LoVo (cell line): ENCODE data around the gene FYB2.

Source experiments
- DNase-seq: peaks from one replicate; pipeline ENCODE4 v3.0.0-alpha.2; 2016; ENCODE audit warnings: low spot score

FYB2 gene

GRCh38 chr1:56710646-56711045 lies 108.6 kb downstream of the FYB2 start:
- peak; percentile 15 for DNase-seq

DNA sequence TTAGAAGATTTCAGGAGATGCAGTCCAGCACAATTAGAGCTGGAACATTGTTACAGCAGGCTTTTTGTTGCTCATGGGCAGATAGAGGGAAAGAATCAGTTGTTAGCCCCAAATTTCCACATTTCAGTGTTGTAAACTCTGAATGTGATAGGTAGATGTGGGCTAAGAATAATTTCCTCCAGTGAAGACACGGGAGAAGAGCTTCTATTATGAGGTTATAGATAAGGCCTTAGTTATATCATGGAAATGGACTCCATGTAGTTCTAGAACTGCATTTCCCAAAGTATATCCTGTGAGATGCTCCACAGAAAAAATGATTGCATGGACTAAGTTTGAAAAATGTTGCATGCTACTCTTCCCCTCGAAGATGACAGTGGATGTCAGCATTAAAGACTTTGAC lies 109.2 kb downstream of the FYB2 start:
- DNase-seq: no peak

- DNase-seq: peak; percentile 60
Measured at GRCh38 chr1:56709269-56709880, 109.8 kb downstream of the FYB2 start.

- no peak for DNase-seq
Measured at GRCh38 chr1:56707379-56707778, 111.8 kb downstream of the FYB2 start.

- DNase-seq: no peak
Measured at GRCh38 chr1:56703747-56704146, 115.5 kb downstream of the FYB2 start.

DNA sequence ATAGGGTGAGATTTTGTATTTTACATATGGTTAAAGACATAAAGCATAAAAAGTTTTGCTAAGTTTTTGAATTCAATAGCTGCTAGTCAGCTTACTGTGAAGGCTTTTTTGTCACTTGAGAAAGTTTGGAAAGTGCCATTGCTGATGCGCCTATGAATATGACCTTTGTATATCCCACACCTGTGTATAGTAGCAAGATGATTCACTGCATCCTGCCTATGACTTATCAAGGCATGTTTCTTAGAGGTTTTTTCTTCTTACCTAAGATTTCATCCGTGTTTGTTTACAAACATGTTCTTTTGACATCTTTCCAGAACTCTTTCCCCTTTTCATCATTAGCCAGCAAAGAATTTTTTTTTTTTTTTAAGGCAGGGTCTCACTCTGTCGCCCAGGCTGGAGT lies 122.5 kb downstream of the FYB2 start:
- peak; percentile 19 for DNase-seq

DNA sequence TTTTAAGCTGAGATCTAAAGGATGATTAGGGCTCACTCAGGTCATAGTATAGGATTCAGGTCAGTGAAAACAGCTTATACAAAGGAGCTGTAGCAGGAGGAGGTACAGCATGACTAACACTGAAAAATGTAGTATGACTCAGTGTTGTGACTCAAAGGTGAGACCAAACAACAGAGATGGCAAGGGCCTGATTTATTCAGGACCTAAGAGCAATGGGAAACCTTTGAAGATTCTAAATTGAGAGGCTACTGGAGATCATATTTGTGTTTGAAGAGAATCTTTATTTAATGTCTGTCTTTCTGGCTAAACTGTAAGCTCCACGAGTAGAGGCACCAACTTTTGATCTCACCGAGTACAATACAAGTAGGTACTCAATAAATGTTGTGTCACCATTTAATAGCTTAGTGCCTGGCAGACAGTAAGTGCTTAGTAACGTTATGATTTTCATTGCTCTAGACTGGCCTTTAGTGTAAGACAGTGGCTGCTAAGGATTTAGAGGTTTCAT lies 130.6 kb downstream of the FYB2 start:
- DNase-seq: peak; percentile 88

DNA sequence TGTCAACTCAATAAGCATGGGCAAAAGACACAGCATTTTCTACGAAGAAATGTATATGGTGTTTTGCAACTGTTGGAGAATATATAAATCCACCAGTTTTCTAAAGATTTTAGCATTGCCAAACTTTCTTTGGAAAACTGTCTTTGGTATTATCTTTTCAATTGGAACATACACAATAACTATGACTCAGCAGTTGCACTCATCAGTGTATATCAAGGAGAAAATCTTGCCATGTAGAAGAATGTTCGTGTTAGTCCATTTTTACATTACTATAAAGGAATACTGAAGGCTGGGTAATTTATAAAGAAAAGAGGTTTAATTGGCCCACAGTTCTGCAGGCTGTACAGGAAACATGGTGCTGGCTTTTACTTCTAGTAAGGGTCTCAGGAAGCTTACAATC lies 133.0 kb downstream of the FYB2 start:
- no peak for DNase-seq

DNA sequence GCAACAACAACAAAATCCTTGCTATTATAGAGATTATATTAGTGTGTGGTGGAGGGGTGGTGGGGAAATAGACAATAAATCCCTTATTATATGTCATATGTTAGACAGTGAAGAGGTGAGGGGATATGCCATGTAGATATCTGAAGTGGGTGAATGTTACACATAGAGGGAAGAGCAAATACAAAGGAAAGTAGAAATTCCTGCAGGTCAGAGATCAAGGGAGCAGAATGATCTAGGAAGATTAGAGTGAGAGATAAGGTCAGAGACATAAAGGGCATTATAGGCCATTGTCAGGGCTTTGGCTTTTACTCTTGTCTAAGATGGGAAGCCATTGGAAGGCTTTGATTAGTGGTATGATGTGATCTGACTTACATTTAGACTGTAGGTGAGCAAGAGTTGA lies 135.6 kb downstream of the FYB2 start:
- no peak for DNase-seq

- peak; percentile 14 for DNase-seq
Measured at GRCh38 chr1:56676571-56677035, 142.6 kb downstream of the FYB2 start.

DNA sequence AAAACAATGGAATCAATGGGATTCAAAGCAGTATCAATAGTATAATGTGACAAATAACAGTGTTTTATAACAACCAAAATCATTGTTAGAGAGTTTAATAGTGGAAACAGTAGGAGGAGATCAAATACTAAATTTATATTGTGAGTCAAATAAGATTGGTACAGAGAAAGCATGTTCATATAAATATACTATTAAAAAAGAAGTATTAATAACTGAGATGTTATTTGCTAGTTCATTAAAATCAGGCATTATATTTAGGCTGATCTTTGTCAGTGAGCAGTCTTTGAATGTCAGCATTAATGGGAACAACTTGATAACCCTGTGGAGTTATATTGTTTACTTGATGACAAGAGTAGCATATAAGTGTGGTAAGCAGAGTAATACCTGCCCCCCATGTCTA lies 143.4 kb downstream of the FYB2 start:
- DNase-seq: no peak

- DNase-seq: no peak
Measured at GRCh38 chr1:56672579-56672978, 146.6 kb downstream of the FYB2 start.

GRCh38 chr1:56671542-56671941 lies 147.7 kb downstream of the FYB2 start:
- DNase-seq: no peak

DNA sequence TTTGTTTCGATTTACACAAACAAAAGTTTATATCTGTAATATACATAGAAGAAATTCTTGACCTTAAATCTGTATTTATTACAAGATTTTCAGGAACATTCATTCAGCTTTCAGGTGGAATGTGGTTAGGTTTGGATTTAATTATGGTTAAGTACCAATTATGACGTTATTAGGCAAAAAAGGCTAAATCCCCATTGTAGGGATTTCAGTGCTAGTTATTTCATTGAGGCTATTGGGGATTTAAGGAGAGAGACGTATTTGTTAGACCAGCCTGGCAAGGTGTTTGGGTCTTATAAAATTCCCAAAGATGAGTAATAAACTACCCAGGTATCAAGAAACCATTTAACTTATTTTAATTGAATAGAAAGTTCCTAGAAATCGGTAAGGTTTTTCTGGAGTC lies 148.1 kb downstream of the FYB2 start:
- DNase-seq: no peak

DNA sequence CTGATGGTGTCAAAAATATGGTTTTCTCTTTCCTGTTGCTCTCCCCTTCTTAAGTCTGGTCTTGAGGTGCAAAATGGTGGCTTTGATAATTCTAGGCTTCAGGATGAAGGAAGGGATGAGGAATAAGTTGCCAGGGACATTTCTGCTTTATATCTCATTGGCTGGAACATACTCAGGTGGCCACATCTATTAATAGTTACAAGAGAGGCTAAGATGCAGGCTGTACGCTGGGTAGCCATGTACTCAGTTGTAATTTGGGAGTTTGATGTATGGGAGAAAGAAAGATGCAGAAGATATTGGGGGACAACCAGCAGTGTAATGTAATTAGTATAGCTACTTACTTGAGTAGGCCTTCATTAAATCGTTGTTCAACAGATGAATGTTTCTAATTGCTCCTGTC lies 148.9 kb downstream of the FYB2 start:
- no peak for DNase-seq
